ENCODE results near the gene MAMDC4.

MAMDC4 gene

DNA sequence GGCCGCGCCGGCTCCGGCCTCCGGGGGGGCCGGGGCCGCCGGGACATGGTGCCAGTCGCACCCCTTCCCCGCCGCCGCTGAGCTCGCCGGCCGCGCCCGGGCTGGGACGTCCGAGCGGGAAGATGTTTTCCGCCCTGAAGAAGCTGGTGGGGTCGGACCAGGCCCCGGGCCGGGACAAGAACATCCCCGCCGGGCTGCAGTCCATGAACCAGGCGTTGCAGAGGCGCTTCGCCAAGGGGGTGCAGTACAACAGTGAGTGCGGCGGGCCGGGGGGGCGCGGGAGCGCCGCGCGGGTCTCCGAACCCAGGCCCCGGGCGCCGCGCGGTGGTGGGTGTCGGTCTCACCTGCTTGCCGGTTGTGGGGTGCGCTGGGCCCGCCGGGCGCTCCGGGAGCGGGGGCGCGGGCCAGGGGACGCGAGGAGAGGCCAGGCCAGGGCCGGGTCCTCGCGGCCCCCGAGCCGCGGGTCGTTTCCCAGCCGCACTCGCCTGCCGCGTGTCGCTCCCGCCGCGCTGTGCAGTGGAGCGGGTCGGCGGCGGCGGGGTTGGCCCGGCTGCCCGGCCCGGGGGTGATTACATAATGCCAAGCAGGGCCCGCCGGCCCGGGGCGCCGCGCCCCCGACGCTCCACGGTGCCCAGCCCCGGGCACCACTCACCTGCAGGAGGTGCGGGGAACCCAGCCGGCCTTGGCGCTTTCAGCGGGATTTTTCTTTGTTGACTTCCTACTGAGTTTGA is 43.9 kb upstream of the MAMDC4 start:
- no peak overlapping the region for H3K27ac ChIP-seq (ENCODE audit: low read length)
- H3K27me3 ChIP-seq (ENCODE audit: control insufficient read depth, insufficient read depth, low read length), result no peaks in the 10 kb centered on the region
- WGBS (ENCODE audit: insufficient coverage, insufficient read length), result no CpG with 5 or more reads among the region's 93 CpGs
- H3K9me3 ChIP-seq (ENCODE audit: control insufficient read depth, insufficient read depth, low read length), result no peaks in the 10 kb centered on the region
- peaks cover 5% of the 10 kb centered on the region; the same call in 1 of the 2 replicates for H3K4me1 ChIP-seq (ENCODE audit: control insufficient read depth, insufficient read depth, low read length)
- peak overlapping the region; percentile 95 for H3K4me3 ChIP-seq (ENCODE audit: low read length)
- peaks cover 7% of the 10 kb centered on the region; the same call in 1 of the 2 replicates for H3K36me3 ChIP-seq (ENCODE audit: control insufficient read depth, insufficient read depth, low read length)
- DNase-seq (ENCODE audit: low read depth, low spot score), result no peak

DNA sequence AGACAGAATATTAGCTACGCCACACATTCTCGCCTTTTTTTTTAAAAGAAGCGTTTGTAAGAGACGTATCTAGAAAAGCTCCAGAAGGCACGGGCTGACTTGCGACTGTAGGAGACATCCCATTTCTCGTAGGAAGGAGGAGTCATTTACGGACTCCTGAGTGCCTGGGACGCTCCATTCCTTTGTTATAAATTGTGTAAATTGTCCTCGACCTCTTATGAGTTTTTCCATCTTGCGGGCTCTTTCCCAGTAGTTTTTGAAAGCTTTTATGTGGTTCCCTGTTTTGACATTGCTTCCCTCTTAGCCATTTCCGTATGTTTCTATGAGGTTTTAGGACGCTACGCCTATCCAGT is 43.4 kb upstream of the MAMDC4 start:
- WGBS (ENCODE audit: insufficient coverage, insufficient read length), result no CpG with 5 or more reads among the region's 14 CpGs

DNA sequence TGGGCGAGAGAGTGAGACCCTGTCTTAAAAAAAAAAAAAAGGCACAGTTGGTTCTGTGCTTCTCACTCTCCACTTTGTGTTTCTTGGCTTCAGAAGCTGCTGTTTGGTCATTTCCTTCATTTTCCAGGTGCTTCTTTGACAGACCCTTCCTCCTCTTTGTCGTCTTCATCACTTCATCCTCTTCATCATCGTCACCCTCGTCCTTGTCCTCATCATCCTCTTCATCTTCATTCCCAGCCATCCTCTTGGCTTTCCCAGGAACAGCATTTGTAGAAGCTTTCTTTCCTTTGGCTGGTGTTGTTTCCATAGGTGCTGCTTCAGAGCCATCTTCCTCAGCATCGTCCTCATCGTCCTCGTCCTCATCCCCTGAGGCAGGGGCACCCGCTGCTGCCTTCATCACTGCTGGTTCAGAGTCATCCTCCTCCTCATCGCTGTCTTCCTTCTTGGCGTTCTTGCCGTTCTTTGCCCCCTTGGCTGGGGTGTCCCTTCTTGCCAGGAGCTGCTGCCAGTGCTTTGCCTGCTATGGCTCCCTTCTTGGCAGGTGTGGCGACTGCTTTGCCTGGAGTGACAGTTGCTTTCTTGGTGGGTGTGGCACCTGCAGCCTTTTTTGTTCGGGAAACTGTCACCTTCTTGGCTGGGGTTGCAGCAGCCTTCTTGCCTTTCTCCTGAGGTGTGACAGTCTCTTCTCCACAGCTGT is 37.3 kb upstream of the MAMDC4 start:
- WGBS (ENCODE audit: insufficient coverage, insufficient read length), result 100% methylated on average over 2 of the region's 13 CpGs
- Histone ChIP-seq H3K4me1 (ENCODE audit: control insufficient read depth, insufficient read depth, low read length) (no peaks in the 10 kb centered on the region), H3K4me3 (ENCODE audit: low read length) (no peak overlapping the region), H3K9me3 (ENCODE audit: control insufficient read depth, insufficient read depth, low read length) (no peaks in the 10 kb centered on the region), H3K36me3 (ENCODE audit: control insufficient read depth, insufficient read depth, low read length) (peaks cover 8% of the 10 kb centered on the region; the same call in 1 of the 2 replicates), H3K27me3 (ENCODE audit: control insufficient read depth, insufficient read depth, low read length) (no peaks in the 10 kb centered on the region), H3K27ac (ENCODE audit: low read length) (no peak overlapping the region)
- no peak for DNase-seq (ENCODE audit: low read depth, low spot score)

More for the DNA sequence above, 43.4 kb upstream of the MAMDC4 start:
- H3K27ac ChIP-seq (ENCODE audit: low read length), result no peak overlapping the region
- no peak for DNase-seq (ENCODE audit: low read depth, low spot score)
- H3K9me3 ChIP-seq (ENCODE audit: control insufficient read depth, insufficient read depth, low read length), result no peaks in the 10 kb centered on the region
- H3K4me1 ChIP-seq (ENCODE audit: control insufficient read depth, insufficient read depth, low read length), result peaks cover 5% of the 10 kb centered on the region; the same call in 1 of the 2 replicates
- peak overlapping the region; percentile 95 for H3K4me3 ChIP-seq (ENCODE audit: low read length)
- H3K27me3 ChIP-seq (ENCODE audit: control insufficient read depth, insufficient read depth, low read length), result no peaks in the 10 kb centered on the region
- peaks cover 7% of the 10 kb centered on the region; the same call in 1 of the 2 replicates for H3K36me3 ChIP-seq (ENCODE audit: control insufficient read depth, insufficient read depth, low read length)

DNA sequence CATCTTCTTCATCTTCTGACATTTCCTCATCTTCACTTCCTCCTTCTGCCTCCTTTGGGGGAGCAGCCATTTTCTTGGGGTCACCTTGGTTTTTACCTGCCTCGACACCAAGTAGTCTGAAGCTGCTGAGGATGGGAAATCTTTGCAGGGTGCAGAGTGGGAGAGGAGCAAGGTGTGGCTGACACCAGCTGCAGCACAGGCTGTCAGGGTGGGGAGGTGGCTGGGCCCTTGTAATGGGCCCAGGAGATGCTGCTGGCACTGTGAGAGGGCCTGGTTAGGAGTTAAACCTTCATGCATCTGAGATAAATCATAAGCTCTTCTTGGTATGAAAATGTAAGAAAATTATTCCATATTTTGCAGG is 36.7 kb upstream of the MAMDC4 start:
- Histone ChIP-seq H3K36me3 (ENCODE audit: control insufficient read depth, insufficient read depth, low read length) (peaks cover 8% of the 10 kb centered on the region; the same call in 1 of the 2 replicates), H3K27ac (ENCODE audit: low read length) (no peak overlapping the region), H3K4me1 (ENCODE audit: control insufficient read depth, insufficient read depth, low read length) (no peaks in the 10 kb centered on the region), H3K4me3 (ENCODE audit: low read length) (no peak overlapping the region), H3K9me3 (ENCODE audit: control insufficient read depth, insufficient read depth, low read length) (no peaks in the 10 kb centered on the region), H3K27me3 (ENCODE audit: control insufficient read depth, insufficient read depth, low read length) (no peaks in the 10 kb centered on the region)
- WGBS (ENCODE audit: insufficient coverage, insufficient read length), result no CpG with 5 or more reads among the region's 1 CpG
- no peak for DNase-seq (ENCODE audit: low read depth, low spot score)

DNA sequence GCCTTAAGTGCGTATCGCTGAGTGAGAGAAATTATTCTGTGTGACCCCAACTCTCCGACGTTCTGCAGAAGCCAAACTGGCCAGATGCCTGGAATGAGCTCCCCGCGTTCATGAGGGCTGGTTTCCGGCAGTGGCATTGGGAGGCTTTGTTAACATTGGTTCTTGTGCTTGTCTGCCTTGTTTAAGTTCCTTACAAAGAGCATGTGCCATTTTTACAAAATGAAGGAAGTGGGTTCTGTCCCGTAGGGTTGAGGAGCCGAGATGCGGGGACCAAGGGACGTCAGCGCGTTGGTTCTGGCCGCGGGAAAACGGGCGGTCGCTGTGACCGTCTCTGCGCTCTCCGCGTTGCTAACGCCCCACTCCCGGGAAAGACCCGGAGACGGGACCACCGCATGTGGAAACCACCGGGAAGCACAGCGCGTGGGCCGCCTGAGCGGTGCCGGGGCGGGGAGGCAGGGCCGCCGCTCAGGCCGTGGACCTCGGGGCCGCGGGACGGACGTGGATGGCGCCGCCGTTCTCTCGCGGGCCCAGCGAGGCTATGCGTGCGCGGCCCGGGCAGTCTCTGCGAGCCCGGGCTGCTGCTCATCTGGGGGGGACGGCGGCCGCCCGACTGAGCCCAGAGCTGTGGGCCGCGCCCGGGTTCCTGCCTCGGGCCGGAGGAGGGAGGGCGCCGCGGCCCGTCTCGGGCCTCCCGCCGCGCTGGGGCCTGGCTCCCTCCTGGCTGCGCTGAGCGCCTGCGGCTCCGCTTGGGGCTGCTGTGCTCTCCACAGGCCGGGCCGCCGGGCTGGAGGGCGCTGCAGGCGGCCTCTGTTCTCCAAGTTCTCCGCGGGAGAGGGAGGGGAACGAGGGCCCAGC is 30.9 kb upstream of the MAMDC4 start:
- Histone ChIP-seq H3K4me1 (ENCODE audit: control insufficient read depth, insufficient read depth, low read length) (no peaks in the 10 kb centered on the region; the same call in none of the 2 replicates), H3K9me3 (ENCODE audit: control insufficient read depth, insufficient read depth, low read length) (no peaks in the 10 kb centered on the region), H3K27me3 (ENCODE audit: control insufficient read depth, insufficient read depth, low read length) (no peaks in the 10 kb centered on the region), H3K4me3 (ENCODE audit: low read length) (peak overlapping the region; percentile 12; the same call in 1 of the 2 replicates), H3K27ac (ENCODE audit: low read length) (no peak overlapping the region), H3K36me3 (ENCODE audit: control insufficient read depth, insufficient read depth, low read length) (peaks cover 16% of the 10 kb centered on the region)
- no peak for DNase-seq (ENCODE audit: low read depth, low spot score)
- WGBS (ENCODE audit: insufficient coverage, insufficient read length), result no CpG with 5 or more reads among the region's 83 CpGs

DNA sequence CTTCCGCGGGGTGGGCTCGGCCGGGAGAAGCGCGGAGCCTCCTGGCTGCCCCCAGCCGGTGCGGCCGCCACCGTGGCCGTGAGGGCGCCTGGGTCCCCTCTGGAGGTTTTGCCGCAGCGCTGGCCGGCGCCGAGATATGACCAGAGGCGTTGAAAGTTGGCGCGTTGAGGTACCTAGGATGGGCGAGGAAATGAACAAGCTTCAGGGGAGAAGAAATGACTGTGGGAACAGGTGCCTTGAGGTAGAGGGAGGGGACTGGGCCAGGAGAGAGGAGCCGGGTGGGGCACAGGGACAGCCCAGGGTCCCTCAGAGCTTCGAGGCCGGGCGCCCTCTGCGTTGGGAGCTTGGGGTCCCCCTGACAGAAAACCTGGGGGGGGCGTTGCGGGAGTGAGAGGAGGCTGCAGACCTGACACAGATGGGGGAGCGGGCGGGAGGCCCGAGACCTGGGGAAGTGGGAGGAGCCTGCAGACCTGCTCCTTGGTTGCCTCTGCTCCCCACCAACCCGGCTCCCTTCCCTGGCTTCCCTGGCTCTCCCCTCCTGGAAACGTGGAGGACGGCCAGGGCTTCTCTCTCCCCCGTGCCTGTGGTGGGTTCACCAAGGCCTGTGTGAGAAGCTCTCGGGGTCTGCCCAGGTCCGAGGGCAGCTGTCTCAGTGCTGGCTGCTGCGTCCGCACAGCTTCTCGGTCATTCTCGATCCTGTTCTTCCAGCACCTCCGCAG is 30.2 kb upstream of the MAMDC4 start:
- peak overlapping the region; percentile 12; the same call in 1 of the 2 replicates for H3K4me3 ChIP-seq (ENCODE audit: low read length)
- no peak for DNase-seq (ENCODE audit: low read depth, low spot score)
- no peaks in the 10 kb centered on the region for H3K9me3 ChIP-seq (ENCODE audit: control insufficient read depth, insufficient read depth, low read length)
- no CpG with 5 or more reads among the region's 42 CpGs for WGBS (ENCODE audit: insufficient coverage, insufficient read length)
- H3K27ac ChIP-seq (ENCODE audit: low read length), result no peak overlapping the region
- peaks cover 22% of the 10 kb centered on the region for H3K36me3 ChIP-seq (ENCODE audit: control insufficient read depth, insufficient read depth, low read length)
- no peaks in the 10 kb centered on the region for H3K27me3 ChIP-seq (ENCODE audit: control insufficient read depth, insufficient read depth, low read length)
- no peaks in the 10 kb centered on the region; the same call in none of the 2 replicates for H3K4me1 ChIP-seq (ENCODE audit: control insufficient read depth, insufficient read depth, low read length)

DNA sequence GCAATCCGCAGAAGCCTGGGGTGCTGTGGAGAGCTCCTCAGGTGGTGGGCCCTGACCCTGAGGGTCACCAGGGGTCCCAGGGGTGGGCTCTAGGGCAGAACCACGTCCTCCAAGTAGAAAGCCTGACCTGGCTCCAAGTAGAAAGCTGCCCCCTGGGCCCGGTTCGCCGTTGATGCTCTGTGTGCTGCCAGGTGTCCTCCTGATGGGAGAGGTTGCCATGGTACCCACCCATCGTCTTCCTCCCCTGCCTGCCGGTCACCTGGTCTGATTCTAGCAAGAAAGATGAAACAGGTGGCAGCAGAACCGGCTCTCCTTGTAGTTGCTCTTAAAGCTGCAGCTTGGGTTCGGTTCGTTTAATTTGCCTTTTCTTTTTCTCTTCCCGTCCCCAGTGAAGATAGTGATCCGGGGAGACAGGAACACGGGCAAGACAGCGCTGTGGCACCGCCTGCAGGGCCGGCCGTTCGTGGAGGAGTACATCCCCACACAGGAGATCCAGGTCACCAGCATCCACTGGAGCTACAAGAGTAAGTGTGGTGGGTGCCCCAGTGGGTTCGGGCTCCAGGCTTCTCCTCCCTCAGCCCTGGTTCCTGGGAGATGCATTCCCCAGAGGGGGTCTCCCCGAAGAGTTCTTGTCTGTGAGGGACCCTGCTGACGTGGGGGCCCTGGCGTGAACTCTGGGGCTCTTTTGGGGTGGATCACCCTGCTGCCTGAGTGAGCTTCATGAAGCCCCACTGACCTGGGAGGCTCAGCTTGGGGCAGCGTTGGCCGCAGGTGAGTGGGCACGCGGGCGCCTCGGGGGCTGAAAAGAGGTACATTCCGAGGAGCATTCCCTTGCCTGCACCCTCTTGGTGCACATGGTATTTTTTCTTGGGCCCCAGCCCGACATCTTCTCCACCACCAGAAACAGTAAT is 28.8 kb upstream of the MAMDC4 start:
- no peaks in the 10 kb centered on the region for H3K27me3 ChIP-seq (ENCODE audit: control insufficient read depth, insufficient read depth, low read length)

DNA sequence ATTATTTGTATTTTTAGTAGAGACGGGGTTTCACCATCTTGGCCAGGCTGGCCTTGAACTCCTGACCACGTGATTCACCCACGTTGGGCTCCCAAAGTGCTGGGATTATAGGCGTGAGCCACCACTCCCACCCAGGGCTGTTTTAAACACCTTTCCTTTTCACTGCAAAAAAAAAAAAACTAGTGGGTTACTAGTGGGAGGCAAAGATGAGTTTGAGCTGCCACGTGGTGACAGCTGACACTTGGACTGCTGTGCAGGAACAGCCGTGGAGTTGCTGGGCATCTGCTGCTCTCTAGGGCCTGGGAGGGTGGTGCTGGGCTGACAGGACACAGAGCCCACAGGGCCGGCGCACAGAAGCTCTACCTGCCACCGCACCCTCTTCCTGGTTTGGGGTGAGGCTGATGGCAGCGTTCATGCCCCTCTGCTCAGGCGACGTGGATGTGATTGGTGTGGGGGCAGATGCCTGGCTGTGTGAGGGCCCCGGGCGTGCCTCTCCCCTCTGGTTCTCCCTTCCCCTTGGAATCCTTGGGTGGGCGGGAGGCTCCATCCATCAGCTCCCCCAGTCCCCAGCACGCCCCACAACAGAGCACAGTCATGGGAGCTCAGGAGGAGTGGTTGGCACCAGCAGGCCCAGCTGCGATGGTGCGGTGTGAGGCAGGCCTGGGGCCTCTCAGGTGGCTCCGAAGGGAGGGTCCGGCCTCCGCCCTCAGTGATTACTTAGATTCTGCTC is 27.5 kb upstream of the MAMDC4 start:
- H3K4me1 ChIP-seq (ENCODE audit: control insufficient read depth, insufficient read depth, low read length), result no peaks in the 10 kb centered on the region; the same call in none of the 2 replicates
- no peak overlapping the region for H3K4me3 ChIP-seq (ENCODE audit: low read length)
- H3K36me3 ChIP-seq (ENCODE audit: control insufficient read depth, insufficient read depth, low read length), result peaks cover 41% of the 10 kb centered on the region
- no peaks in the 10 kb centered on the region for H3K27me3 ChIP-seq (ENCODE audit: control insufficient read depth, insufficient read depth, low read length)
- no peak overlapping the region for H3K27ac ChIP-seq (ENCODE audit: low read length)
- no peaks in the 10 kb centered on the region for H3K9me3 ChIP-seq (ENCODE audit: control insufficient read depth, insufficient read depth, low read length)
- WGBS (ENCODE audit: insufficient coverage, insufficient read length), result no CpG with 5 or more reads among the region's 21 CpGs
- DNase-seq (ENCODE audit: low read depth, low spot score), result no peak

More for the DNA sequence above, 28.8 kb upstream of the MAMDC4 start:
- peaks cover 32% of the 10 kb centered on the region for H3K36me3 ChIP-seq (ENCODE audit: control insufficient read depth, insufficient read depth, low read length)
- no peaks in the 10 kb centered on the region for H3K9me3 ChIP-seq (ENCODE audit: control insufficient read depth, insufficient read depth, low read length)
- H3K4me1 ChIP-seq (ENCODE audit: control insufficient read depth, insufficient read depth, low read length), result no peaks in the 10 kb centered on the region; the same call in none of the 2 replicates
- H3K27ac ChIP-seq (ENCODE audit: low read length), result no peak overlapping the region
- no CpG with 5 or more reads among the region's 30 CpGs for WGBS (ENCODE audit: insufficient coverage, insufficient read length)
- H3K4me3 ChIP-seq (ENCODE audit: low read length), result no peak overlapping the region
- no peak for DNase-seq (ENCODE audit: low read depth, low spot score)
